HCEC 1CT (cell line): Measurements from ENCODE around the gene CTSG.
A peak's percentile ranks its signal among the peaks of the same experiment; 100 is the strongest.
"Not testable (repeated sequence)": the region's sequence is repeated elsewhere in the genome, so short reads cannot be mapped to it uniquely, and the experiment has no call there.

Source experiments
- DNase-seq: peaks from one replicate; pipeline ENCODE4 v3.0.0-alpha.2; 2017

CTSG gene

GRCh38 chr14:24576182-24576581, at the start of gene CTSG:
TSS of gene CTSG (minus strand) at chr14:24576250. CDS start at chr14:24576223, 27 bp downstream.
- DNase-seq: no peak

DNA sequence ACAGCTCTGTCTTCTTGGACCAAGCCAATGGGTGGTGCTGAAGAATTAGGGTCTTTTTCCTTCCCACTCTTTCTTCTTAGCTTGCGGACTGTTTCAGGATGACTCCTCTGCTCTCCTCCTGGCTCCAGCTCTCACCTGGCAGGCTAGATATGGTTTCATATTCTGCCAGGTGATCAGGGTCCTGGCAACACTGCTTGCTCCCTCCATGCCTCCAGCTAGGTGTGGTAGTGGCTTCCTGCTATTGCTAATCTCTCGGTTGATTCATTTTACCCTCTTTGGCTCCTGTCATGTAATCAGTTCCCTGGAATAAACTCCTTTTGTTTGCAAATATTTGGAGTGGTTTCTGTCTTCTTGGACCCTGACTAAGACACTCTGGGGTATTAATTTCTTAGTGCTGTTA, 37.7 kb upstream of the CTSG start:
- DNase-seq: no peak

- DNase-seq: no peak
Observed at GRCh38 chr14:24613241-24613640, 37.2 kb upstream of the CTSG start.

- DNase-seq: no peak
Observed at GRCh38 chr14:24612196-24612595, 36.1 kb upstream of the CTSG start.

GRCh38 chr14:24609655-24610344, 33.8 kb upstream of the CTSG start, which contains the start of gene GZMH:
TSS of gene GZMH (minus strand) at chr14:24609685. CDS start at chr14:24609613, 72 bp downstream.
- DNase-seq: no peak

DNA sequence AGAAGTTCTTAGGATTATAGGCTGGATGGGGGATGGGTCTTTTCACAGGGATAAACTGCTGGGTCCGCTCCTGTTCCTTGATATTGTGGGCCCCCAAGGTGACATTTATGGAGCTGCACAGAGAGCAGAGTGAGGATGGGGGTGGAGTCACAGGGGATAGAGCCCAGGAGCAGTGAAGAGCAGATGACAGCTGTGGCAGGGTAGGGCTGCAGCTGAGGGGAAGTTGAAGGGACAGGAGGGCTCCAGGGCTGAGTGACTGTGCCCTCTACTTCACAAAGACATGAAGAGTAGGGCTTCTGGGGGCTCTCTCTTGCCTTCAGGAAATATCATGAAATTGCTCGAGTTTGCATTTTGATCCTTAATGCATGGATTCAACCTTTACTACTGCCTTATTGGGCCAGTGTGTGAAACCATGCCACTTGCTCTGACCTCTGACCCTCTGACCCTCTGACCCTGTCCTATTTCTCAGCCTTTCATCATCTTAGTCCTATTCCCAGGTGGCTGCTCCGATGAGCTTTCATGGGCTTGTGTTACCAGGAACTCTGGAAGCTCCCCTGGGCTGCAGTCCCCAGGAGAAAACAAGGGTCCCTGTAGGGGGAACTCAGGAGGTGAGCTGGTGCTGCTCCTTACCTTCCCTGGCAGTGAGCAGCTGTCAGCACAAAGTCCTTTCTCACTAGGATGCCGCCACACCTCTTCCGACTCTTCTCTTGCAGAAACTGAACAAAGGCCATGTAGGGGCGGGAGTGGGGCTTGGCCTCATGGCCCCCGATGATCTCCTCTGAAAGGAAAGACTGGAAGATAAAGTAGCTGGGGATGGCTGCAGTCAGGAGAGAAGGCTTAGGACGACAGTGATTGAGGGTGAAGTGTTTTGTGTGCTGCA, 31.8 kb upstream of the CTSG start:
- no peak for DNase-seq

DNA sequence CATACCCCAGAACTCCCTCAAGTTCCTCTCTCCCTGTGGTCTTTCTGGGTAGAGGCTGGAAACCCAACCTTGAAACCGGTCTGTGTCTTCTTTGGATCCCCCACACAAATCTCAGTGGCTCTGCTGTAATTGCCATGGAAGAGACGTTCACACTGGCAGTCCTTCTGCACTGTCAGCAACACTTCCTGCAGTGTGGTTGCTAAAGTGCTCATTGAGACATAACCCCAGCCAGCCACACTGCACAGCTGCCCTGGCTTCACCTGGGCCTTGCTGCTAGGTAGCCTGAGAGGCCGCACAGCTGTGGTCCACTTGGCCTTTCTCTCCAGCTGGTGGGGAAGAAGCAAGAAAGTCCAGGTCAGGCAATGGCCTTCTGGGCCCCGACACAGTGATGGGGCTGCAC, 31.0 kb upstream of the CTSG start:
- no peak for DNase-seq

DNA sequence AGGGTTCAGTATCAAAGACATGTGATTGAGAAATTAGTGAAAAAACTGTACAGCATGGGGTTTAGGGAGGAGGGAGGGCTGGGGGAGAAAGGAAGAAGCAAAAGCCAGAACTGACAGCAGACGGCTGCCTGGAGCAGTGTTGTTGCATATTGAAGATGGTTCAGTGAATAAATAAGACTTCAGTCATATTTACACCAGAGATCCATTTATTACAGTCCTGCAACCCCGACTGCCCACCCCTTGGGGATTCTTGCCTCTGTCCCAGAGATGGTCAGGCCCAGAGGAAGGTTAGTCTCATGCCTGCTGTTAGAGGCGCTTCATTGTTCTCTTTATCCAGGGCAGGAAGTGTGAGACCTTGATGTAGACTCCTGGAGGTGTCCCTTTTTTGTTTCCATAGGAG, 30.2 kb upstream of the CTSG start:
- no peak for DNase-seq

- DNase-seq: peak; percentile 9
Observed at GRCh38 chr14:24605435-24606190, 29.6 kb upstream of the CTSG start.

- DNase-seq: no peak
Observed at GRCh38 chr14:24597403-24597802, 21.4 kb upstream of the CTSG start.

GRCh38 chr14:24595073-24595808, 19.2 kb upstream of the CTSG start:
- no peak for DNase-seq

DNA sequence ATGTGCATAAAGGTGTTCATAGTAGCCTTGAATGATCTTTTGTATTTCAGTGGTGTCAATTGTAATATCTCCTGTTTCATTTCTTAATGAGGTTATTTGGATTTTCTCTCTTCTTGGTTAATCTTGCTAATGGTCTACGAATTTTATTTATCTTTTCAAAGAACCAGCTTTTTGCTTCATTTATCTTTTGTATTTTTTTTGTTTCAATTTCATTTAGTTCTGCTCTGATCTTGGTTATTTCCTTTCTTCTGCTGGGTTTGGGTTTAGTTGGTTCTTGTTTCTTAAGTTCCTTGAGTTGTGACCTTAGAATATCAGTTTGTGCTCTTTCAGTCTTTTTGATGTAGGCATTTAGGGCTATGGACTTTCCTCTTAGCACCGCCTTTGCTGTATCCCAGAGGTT, 15.0 kb upstream of the CTSG start:
- not testable (repeated sequence) for DNase-seq

DNA sequence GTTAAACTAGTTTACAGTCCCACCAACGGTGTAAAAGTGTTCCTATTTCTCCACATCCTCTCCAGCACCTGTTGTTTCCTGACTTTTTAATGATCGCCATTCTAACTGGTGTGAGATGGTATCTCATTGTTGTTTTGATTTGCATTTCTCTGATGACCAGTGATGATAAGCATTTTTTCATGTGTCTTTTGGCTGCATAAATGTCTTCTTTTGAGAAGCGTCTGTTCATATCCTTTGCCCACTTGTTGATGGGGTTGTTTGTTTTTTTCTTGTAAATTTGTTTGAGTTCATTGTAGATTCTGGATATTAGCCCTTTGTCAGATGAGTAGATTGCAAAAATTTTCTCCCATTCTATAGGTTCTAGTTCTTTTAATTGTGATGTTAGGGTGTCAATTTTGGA, 8.4 kb upstream of the CTSG start:
- DNase-seq: not testable (repeated sequence)

DNA sequence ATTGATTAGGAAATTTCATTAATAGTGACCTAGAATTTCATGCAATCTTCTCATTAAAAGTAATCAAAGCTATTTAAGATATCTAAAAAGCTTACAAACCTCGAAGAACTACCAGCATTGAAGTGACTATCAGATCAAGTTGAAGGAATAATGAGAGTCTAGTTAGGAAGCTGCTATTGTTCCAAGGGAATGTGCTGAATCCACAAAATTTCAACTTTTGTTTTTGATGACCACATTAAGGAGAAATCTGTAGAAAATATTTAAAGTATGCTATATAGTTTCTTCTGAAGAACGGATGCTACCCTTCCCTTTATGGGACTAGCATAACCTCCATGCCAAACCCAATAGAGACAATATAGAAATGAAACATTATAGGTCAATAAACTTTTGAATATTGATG, 2.5 kb upstream of the CTSG start:
- no peak for DNase-seq

DNA sequence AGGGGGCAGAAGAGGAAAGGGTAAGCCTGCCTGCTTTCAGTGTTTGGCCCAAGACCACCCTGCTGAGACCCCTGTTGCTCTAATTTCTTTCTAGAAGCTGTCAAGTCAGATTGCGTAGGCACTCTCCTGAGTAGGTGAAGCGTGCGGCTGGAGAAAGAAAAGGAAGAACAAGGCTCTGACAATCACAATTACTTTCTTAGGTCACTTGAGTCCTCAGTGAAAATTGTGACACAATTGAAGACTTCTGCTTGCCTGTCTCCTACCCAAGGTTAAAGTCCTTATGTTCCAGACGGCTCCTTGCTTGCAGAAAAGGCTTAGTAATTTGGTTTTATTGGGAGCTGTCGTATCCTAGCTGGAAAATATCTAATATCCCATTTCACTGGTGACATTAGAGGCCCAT, 721 bp upstream of the CTSG start:
- DNase-seq: no peak

DNA sequence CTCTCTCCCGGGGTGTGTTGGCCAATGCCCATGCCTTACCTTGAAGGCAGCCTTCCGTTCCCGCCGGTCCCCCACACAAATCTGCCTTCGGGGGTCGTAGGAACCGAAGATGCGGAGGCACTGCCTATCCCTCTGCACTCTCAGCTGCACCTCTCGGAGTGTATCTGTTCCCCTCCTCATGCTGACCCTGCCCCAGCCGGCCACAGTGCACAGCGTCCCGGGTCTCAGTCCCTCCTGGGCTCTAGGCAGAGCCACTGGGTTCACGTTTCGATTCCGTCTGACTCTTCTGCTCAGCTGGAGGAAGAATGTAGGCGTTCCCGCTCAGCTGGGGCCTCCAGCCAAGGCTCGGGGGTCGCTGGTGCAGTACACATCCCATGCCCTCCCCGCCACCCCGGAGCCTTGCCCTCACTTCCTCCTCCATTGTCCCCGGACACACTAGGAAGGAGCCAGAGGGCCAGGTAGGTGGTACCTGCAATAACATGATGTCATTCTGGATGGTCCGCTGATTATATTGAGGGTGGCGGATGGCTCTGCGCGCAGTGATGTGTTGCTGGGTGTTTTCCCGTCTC, 1.8 kb downstream of the CTSG start:
- no peak for DNase-seq

DNA sequence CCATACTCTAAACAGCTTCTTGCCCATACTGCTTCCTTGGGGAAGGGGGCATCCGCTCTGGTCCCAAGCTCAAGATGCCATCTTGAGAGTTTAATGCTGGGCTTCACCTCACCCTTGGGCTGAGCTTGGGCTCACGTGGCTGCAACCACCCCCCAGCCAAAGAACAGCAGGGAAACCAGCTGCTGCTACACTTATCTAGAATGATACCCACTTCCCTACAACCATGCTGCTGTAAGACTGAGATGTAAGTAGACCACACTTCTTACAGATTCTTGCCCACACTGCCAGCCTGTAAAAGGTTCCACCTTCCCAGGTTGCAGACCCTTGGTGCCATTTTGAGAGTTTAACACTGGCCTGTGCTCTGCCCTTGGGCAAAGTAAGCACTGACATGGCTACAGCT, 9.7 kb downstream of the CTSG start:
- DNase-seq: no peak

DNA sequence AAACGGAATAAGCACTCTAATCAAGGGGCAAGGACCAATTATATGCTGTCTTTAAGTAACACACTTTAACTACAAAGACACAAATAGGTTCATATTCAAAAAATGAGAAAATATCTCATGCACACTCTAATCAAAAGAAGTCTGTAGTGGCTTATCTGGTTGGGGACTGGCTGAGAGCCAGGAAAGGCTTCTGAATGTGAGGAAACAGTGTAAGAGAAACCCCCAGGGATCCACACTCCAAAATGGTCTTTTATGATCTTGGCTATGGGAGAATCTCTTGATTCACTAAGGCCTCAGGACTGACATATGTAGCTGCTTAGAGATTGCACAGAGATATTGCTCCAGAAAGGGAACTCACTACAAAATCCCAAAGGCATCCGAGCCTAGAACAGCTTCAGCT, 10.3 kb downstream of the CTSG start:
- no peak for DNase-seq

- DNase-seq: no peak
Observed at GRCh38 chr14:24563505-24563904, 12.5 kb downstream of the CTSG start.

GRCh38 chr14:24556756-24557155, 19.3 kb downstream of the CTSG start:
- DNase-seq: no peak

- DNase-seq: not testable (repeated sequence)
Observed at GRCh38 chr14:24549064-24549463, 27.0 kb downstream of the CTSG start.

GRCh38 chr14:24542346-24542936, 33.6 kb downstream of the CTSG start:
- peak; percentile 32 for DNase-seq
